B cell (primary cell): ENCODE results near the gene ZBTB48. TPM values are rescaled to one million over a fixed set of nuclear protein-coding genes. Genes with fewer than 3 reads are reported as not detected.

ENCODE experiments used
- ATAC-seq: fragments of 200-7000 bp; cut with Tn5 transposase; one replicate; pipeline ENCODE4 v1.10.0; 2021; ENCODE audit warnings: low read depth, mild to moderate bottlenecking, moderate number of reproducible peaks, moderate library complexity
- CTCF ChIA-PET: fragments of 350-600 bp; sonication (Branson Sonifier 250); formaldehyde crosslinking; loops from one replicate; lab custom pipeline; 2021; ENCODE audit warnings: antibody characterized with exemption, inconsistent platforms; lab: Charles Lee
- POLR2A ChIA-PET: fragments of 350-600 bp; sonication (Branson Sonifier 250); formaldehyde crosslinking; loops from one replicate; lab custom pipeline; 2021; ENCODE audit warnings: antibody characterized with exemption; lab: Charles Lee
- DNase-seq: peaks from one replicate; pipeline ENCODE4 v3.0.0; 2013
- H2AFZ ChIP-seq: 2 replicates; pipeline ENCODE4 v1.6.1; 2012; ENCODE audit warnings: mild to moderate bottlenecking, low read depth, low read length; ENCODE audit not compliant: insufficient read depth, poor library complexity, severe bottlenecking
- H3K27ac ChIP-seq, 2 donors: 1 replicate in 1 of 2; 2 replicates in 1 of 2; pipeline ENCODE4 v1.5.1; 2012 to 2013; ENCODE audit warnings: low read length in 2 of 2, mild to moderate bottlenecking in 2 of 2, moderate library complexity in 1 of 2
- H3K27me3 ChIP-seq, 4 experiments: fragments of 200-600 bp in 1 of 4; sonication (generic) in 1 of 4; replicated peaks in 1 of 4; 1 replicate in 2 of 4; 2 replicates in 2 of 4; pipeline versions ENCODE4 v1.6.1 to v1.7.0; 2013 to 2016; ENCODE audit warnings: low read length in 3 of 4, mild to moderate bottlenecking in 2 of 4, mixed read lengths in 1 of 4, moderate library complexity in 1 of 4; ENCODE audit not compliant: insufficient read depth in 4 of 4, control insufficient read depth in 3 of 4; ENCODE audit errors: control extremely low read depth in 1 of 4
- H3K36me3 ChIP-seq, 2 experiments: replicated peaks in 1 of 2; 1 replicate in 1 of 2; 2 replicates in 1 of 2; pipeline versions ENCODE4 v1.6.1 to v1.7.1; 2013; ENCODE audit warnings: low read length in 1 of 2; ENCODE audit not compliant: insufficient read depth in 2 of 2, control insufficient read depth in 1 of 2; ENCODE audit errors: control extremely low read depth in 1 of 2, extremely low read depth in 1 of 2
- H3K4me1 ChIP-seq, 2 donors: fragments of 200-600 bp in 1 of 2; sonication (generic) in 1 of 2; 1 replicate in 1 of 2; 2 replicates in 1 of 2; pipeline versions ENCODE4 v1.5.1 to v1.6.1; 2013 to 2017; ENCODE audit warnings: low read length in 2 of 2; ENCODE audit not compliant: control insufficient read depth in 2 of 2, insufficient read depth in 2 of 2
- H3K4me2 ChIP-seq: replicated peaks from 2 replicates; pipeline ENCODE3; 2012; ENCODE audit warnings: mild to moderate bottlenecking, low read depth, low read length; ENCODE audit not compliant: poor library complexity, severe bottlenecking
- H3K4me3 ChIP-seq, 5 experiments: fragments of 200-600 bp in 1 of 5; sonication (generic) in 1 of 5; 1 replicate in 3 of 5; 2 replicates in 2 of 5; pipeline versions ENCODE4 v1.5.1 to v1.7.0; 2011 to 2016; ENCODE audit warnings: low read length in 4 of 5, mild to moderate bottlenecking in 4 of 5, low read depth in 2 of 5, control low read depth in 1 of 5, moderate library complexity in 1 of 5; ENCODE audit not compliant: insufficient read depth in 1 of 5; ENCODE audit errors: control extremely low read depth in 1 of 5, extremely low read depth in 1 of 5
- H3K79me2 ChIP-seq: fragments of 200-600 bp; sonication (generic); one replicate; pipeline ENCODE4 v1.6.0; 2016; ENCODE audit warnings: low read length; ENCODE audit not compliant: control insufficient read depth, insufficient read depth
- H3K9ac ChIP-seq: fragments of 200-600 bp; sonication (generic); 2 replicates; pipeline ENCODE4 v1.6.1; 2017; ENCODE audit warnings: mild to moderate bottlenecking, low read length, moderate library complexity
- H3K9me3 ChIP-seq, 3 donors: one replicate each; pipeline versions ENCODE4 v1.6.1 to v1.7.1; 2013; ENCODE audit warnings: low read length in 2 of 3; ENCODE audit not compliant: control insufficient read depth in 2 of 3, insufficient read depth in 1 of 3; ENCODE audit errors: control extremely low read depth in 1 of 3
- H4K20me1 ChIP-seq: 2 replicates; pipeline ENCODE4 v1.6.0; 2012; ENCODE audit warnings: mild to moderate bottlenecking, low read length; ENCODE audit not compliant: insufficient read depth, control insufficient read depth, poor library complexity, severe bottlenecking
- H3K27ac Mint-ChIP-seq: one replicate; pipeline ENCODE4 v1.8.0; 2021; ENCODE audit warnings: mixed read lengths
- H3K27me3 Mint-ChIP-seq: one replicate; pipeline ENCODE4 v1.8.0; 2021; ENCODE audit warnings: mixed read lengths
- H3K4me1 Mint-ChIP-seq: one replicate; pipeline ENCODE4 v1.8.0; 2021; ENCODE audit warnings: mixed read lengths
- H3K4me3 Mint-ChIP-seq: one replicate; pipeline ENCODE4 v1.8.0; 2021; ENCODE audit warnings: mixed read lengths
- H3K9me3 Mint-ChIP-seq: one replicate; pipeline ENCODE4 v1.8.0; 2022; ENCODE audit warnings: mixed read lengths; ENCODE audit not compliant: insufficient read depth
- CTCF ChIP-seq: fragments of 200-600 bp; IDR thresholded peaks from one replicate; pipeline ENCODE4 v1.8.0; 2022; ENCODE audit warnings: antibody characterized with exemption, mild to moderate bottlenecking
- EZH2 ChIP-seq: IDR thresholded peaks from 2 replicates; pipeline ENCODE4 v1.6.1; 2012; ENCODE audit warnings: borderline replicate concordance, low read depth, mild to moderate bottlenecking, moderate library complexity, low read length; ENCODE audit not compliant: insufficient read depth, poor library complexity, severe bottlenecking
- WGBS: methylation state at CpG from one replicate; pipeline ENCODE4 v1.1.5; 2013; ENCODE audit warnings: missing lambda C conversion rate; ENCODE audit not compliant: insufficient coverage; 5-methylcytosine and 5-hydroxymethylcytosine counted together
- intact Hi-C: fragments of 100-400 bp; cut with micrococcal nuclease; formaldehyde crosslinking; loops from one replicate; pipeline ENCODE4 v1.10.0; 2022
- polyA minus RNA-seq: library from RNA; depleted of rRNA, polyadenylated mRNA; stranded (reverse); fragments of >200 nt; gene quantifications from 2 replicates; pipeline ENCODE4 v1.2.3, GENCODE V29; 2012
- polyA plus RNA-seq: library from polyadenylated mRNA; depleted of rRNA; stranded (reverse); fragments of >200 nt; gene quantifications from 2 replicates; pipeline ENCODE4 v1.2.3, GENCODE V29; 2012
- total RNA-seq, 2 donors: library from RNA; stranded (reverse); fragments of 120-200 nt in 1 of 2; gene quantifications; 1 replicate in 1 of 2; 2 replicates in 1 of 2; pipeline versions ENCODE4 v1.2.3 to v1.2.4, GENCODE V29; 2013 to 2022

The ZBTB48 gene
- total RNA-seq (65.6 and 79.0 TPM in 2 replicates), polyA plus RNA-seq (100 and 103 TPM in 2 replicates), polyA minus RNA-seq (60.4 and 61.1 TPM in 2 replicates)
- 35.3 TPM for total RNA-seq (2013)

GRCh38 chr1:6579374-6580118, at the start of gene ZBTB48:
ZBTB48 (plus strand) TSS chr1:6579994; CDS start chr1:6580610, 616 bp downstream.
- H3K4me1 ChIP-seq = peaks cover 20 to 32% of the 10 kb centered on the region in 2 donors
- H2AFZ ChIP-seq = peak within 1 kb of the TSS; percentile 84
- ChIA-PET POLR2A (interaction anchor here (0.6 to 3.4 kb wide), 7 partner anchors 18 to 34 kb away, joined by 3 to 21 read pairs (median 6); partner anchors contain the start of genes KLHL21, NOL9, PHF13 and TAS1R1), CTCF (interaction anchor here (0.5 to 1.5 kb wide), 4 partner anchors 22 to 67 kb away, joined by 3 to 9 read pairs (median 4); partner anchors contain the start of genes NOL9 and TAS1R1)
- H3K79me2 ChIP-seq = peaks cover 34% of the 10 kb centered on the region
- H3K27me3 Mint-ChIP-seq = no peaks in the 10 kb centered on the region
- 22% methylated on average over 58 of the region's 58 CpGs for WGBS
- H3K36me3 ChIP-seq = peaks cover 0 to 2% of the 10 kb centered on the region in 2 experiments
- peak within 1 kb of the TSS; percentile 87 to 91 for H3K27ac ChIP-seq
- TF ChIP-seq EZH2 (no peak), CTCF (no peak)
- H3K4me1 Mint-ChIP-seq = peaks cover 34% of the 10 kb centered on the region
- peaks cover 14% of the 10 kb centered on the region for H4K20me1 ChIP-seq
- H3K4me2 ChIP-seq = peak within 1 kb of the TSS; percentile 88
- peak; percentile 97 for DNase-seq
- peak within 1 kb of the TSS; percentile 98 for H3K27ac Mint-ChIP-seq
- H3K27me3 ChIP-seq = no peaks in the 10 kb centered on the region
- H3K9ac ChIP-seq = peak within 1 kb of the TSS; percentile 89
- H3K9me3 Mint-ChIP-seq = no peaks in the 10 kb centered on the region
- H3K4me3 ChIP-seq = peak within 1 kb of the TSS; percentile 30 to 91 (median 88)
- ATAC-seq = peak; percentile 97
- peak within 1 kb of the TSS; percentile 98 for H3K4me3 Mint-ChIP-seq
- H3K9me3 ChIP-seq = no peaks in the 10 kb centered on the region
- intact Hi-C loops = loop anchor here (1.0 kb wide), 4 partner anchors 22 to 46 kb away; partner anchors contain the start of genes NOL9 and PHF13
